ENCODE measurements around the gene MS4A18. TPM values are rescaled to one million over a fixed set of nuclear protein-coding genes. Genes with fewer than 3 reads are reported as not detected.
A peak's percentile ranks its signal among the peaks of the same experiment; 100 is the strongest.

Gene MS4A18
- total and polyA plus RNA-seq, 10 of the 15 experiments (the other 5 are each of a cell fraction or from before 2014, with no cell fraction given), result not detected

DNA sequence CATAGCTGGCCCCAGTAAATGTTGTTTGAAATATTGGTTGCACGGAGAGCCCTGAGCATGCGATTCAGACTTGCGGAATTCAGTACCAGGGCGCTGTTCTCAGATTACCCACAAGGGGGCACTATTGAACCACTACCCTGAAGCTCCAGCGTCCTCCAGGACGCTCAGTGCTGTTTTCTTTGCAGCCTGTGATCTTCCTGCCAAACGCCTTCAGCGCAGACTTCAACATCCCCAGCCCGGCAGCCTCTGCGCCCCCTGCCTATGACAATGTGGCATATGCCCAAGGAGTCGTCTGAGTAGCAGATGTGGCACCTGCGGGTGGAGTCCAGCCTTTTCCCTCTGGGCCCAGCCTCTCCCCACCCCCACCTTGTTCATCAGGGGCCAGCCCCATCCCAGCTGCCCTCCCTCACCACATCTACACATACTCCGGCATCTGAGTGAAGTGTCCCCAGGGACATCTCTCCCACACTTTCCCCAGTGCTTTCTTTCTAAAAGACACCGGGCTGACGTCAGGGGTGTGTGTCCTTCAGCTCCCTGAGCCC is 51.0 kb downstream of the MS4A18 start (continued):
- TF ChIP-seq, protein P1, sequence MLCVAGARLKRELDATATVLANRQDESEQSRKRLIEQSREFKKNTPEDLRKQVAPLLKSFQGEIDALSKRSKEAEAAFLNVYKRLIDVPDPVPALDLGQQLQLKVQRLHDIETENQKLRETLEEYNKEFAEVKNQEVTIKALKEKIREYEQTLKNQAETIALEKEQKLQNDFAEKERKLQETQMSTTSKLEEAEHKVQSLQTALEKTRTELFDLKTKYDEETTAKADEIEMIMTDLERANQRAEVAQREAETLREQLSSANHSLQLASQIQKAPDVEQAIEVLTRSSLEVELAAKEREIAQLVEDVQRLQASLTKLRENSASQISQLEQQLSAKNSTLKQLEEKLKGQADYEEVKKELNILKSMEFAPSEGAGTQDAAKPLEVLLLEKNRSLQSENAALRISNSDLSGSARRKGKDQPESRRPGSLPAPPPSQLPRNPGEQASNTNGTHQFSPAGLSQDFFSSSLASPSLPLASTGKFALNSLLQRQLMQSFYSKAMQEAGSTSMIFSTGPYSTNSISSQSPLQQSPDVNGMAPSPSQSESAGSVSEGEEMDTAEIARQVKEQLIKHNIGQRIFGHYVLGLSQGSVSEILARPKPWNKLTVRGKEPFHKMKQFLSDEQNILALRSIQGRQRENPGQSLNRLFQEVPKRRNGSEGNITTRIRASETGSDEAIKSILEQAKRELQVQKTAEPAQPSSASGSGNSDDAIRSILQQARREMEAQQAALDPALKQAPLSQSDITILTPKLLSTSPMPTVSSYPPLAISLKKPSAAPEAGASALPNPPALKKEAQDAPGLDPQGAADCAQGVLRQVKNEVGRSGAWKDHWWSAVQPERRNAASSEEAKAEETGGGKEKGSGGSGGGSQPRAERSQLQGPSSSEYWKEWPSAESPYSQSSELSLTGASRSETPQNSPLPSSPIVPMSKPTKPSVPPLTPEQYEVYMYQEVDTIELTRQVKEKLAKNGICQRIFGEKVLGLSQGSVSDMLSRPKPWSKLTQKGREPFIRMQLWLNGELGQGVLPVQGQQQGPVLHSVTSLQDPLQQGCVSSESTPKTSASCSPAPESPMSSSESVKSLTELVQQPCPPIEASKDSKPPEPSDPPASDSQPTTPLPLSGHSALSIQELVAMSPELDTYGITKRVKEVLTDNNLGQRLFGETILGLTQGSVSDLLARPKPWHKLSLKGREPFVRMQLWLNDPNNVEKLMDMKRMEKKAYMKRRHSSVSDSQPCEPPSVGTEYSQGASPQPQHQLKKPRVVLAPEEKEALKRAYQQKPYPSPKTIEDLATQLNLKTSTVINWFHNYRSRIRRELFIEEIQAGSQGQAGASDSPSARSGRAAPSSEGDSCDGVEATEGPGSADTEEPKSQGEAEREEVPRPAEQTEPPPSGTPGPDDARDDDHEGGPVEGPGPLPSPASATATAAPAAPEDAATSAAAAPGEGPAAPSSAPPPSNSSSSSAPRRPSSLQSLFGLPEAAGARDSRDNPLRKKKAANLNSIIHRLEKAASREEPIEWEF (IDR thresholded peaks at IDR 0.05; ENCODE audit: insufficient replicate concordance, low read depth, low read length), result no peak
- TF ChIP-seq ZNF274 (IDR thresholded peaks at IDR 0.05; ENCODE audit: insufficient read depth, insufficient read length) (no peak), JUND (IDR thresholded peaks at IDR 0.05; ENCODE audit: low read depth, low read length) (no peak), YBX1 (IDR thresholded peaks at IDR 0.05) (no peak), IKZF1 (conservative IDR thresholded peaks at IDR 0.05) (peak; percentile 50), PRDM15 (CRISPR knock-in tag; IDR thresholded peaks at IDR 0.05) (no peak), SREBF2 (IDR thresholded peaks at IDR 0.05; ENCODE audit: low read length) (no peak), RAD51 (IDR thresholded peaks at IDR 0.05) (no peak), IKZF2 (IDR thresholded peaks at IDR 0.05) (peak in 1 of 2 experiments; percentile 31; a peak in 1 of 4 replicates), MEF2A (IDR thresholded peaks at IDR 0.05; ENCODE audit: insufficient read depth, low read depth, low read length) (no peak), STAT3 (IDR thresholded peaks at IDR 0.05; ENCODE audit: low read depth, low read length) (no peak), YY1 (IDR thresholded peaks at IDR 0.05; ENCODE audit: low read depth, low read length) (peak; percentile 68; the same call in 1 of the 2 replicates), RAD21 (IDR thresholded peaks at IDR 0.05; ENCODE audit: insufficient read depth, low read depth, low read length) (peak; percentile 81), TBL1XR1 (IDR thresholded peaks at IDR 0.05; ENCODE audit: low read depth, low read length) (no peak), SMARCA5 (IDR thresholded peaks at IDR 0.05) (peak; percentile 75), SIN3A (IDR thresholded peaks at IDR 0.05; ENCODE audit: low read depth, low read length) (no peak)
- TF ChIP-seq, protein P2, sequence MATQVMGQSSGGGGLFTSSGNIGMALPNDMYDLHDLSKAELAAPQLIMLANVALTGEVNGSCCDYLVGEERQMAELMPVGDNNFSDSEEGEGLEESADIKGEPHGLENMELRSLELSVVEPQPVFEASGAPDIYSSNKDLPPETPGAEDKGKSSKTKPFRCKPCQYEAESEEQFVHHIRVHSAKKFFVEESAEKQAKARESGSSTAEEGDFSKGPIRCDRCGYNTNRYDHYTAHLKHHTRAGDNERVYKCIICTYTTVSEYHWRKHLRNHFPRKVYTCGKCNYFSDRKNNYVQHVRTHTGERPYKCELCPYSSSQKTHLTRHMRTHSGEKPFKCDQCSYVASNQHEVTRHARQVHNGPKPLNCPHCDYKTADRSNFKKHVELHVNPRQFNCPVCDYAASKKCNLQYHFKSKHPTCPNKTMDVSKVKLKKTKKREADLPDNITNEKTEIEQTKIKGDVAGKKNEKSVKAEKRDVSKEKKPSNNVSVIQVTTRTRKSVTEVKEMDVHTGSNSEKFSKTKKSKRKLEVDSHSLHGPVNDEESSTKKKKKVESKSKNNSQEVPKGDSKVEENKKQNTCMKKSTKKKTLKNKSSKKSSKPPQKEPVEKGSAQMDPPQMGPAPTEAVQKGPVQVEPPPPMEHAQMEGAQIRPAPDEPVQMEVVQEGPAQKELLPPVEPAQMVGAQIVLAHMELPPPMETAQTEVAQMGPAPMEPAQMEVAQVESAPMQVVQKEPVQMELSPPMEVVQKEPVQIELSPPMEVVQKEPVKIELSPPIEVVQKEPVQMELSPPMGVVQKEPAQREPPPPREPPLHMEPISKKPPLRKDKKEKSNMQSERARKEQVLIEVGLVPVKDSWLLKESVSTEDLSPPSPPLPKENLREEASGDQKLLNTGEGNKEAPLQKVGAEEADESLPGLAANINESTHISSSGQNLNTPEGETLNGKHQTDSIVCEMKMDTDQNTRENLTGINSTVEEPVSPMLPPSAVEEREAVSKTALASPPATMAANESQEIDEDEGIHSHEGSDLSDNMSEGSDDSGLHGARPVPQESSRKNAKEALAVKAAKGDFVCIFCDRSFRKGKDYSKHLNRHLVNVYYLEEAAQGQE (IDR thresholded peaks at IDR 0.05; ENCODE audit: low read depth, low read length), result no peak
- TF ChIP-seq, protein P3, sequence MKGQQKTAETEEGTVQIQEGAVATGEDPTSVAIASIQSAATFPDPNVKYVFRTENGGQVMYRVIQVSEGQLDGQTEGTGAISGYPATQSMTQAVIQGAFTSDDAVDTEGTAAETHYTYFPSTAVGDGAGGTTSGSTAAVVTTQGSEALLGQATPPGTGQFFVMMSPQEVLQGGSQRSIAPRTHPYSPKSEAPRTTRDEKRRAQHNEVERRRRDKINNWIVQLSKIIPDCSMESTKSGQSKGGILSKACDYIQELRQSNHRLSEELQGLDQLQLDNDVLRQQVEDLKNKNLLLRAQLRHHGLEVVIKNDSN (IDR thresholded peaks at IDR 0.05; ENCODE audit: borderline replicate concordance, extremely low read length, insufficient read depth, low read depth, low read length), result no peak
